Loucy (cell line): Measurements from ENCODE around the gene MRPL33.

Experiments used
- CTCF ChIP-seq: fragments of 200-600 bp; sonication (generic); conservative IDR thresholded peaks from 2 replicates; pipeline ENCODE4 v1.5.1; 2014; ENCODE audit warnings: mild to moderate bottlenecking, antibody characterized with exemption, low read length
- EZH2phosphoT487 ChIP-seq: fragments of 200-600 bp; IDR thresholded peaks from 2 replicates; pipeline ENCODE4 v1.6.1; 2018; ENCODE audit warnings: antibody characterized with exemption, mild to moderate bottlenecking, moderate library complexity, borderline replicate concordance

GRCh38 chr2:27729614-27730013 lies 41.9 kb upstream of the MRPL33 start:
- no peak for TF ChIP-seq CTCF
- no peak for TF ChIP-seq EZH2phosphoT487
